ENCODE measurements around the gene SGF29. TPM values are rescaled to one million over a fixed set of nuclear protein-coding genes. Genes with fewer than 3 reads are reported as not detected.
"Not testable (repeated sequence)": the region's sequence is repeated elsewhere in the genome, so short reads cannot be mapped to it uniquely, and the experiment has no call there.

Gene SGF29
- total RNA-seq, 2 donors from 2014 or later: 42.4 to 60.0 TPM

DNA sequence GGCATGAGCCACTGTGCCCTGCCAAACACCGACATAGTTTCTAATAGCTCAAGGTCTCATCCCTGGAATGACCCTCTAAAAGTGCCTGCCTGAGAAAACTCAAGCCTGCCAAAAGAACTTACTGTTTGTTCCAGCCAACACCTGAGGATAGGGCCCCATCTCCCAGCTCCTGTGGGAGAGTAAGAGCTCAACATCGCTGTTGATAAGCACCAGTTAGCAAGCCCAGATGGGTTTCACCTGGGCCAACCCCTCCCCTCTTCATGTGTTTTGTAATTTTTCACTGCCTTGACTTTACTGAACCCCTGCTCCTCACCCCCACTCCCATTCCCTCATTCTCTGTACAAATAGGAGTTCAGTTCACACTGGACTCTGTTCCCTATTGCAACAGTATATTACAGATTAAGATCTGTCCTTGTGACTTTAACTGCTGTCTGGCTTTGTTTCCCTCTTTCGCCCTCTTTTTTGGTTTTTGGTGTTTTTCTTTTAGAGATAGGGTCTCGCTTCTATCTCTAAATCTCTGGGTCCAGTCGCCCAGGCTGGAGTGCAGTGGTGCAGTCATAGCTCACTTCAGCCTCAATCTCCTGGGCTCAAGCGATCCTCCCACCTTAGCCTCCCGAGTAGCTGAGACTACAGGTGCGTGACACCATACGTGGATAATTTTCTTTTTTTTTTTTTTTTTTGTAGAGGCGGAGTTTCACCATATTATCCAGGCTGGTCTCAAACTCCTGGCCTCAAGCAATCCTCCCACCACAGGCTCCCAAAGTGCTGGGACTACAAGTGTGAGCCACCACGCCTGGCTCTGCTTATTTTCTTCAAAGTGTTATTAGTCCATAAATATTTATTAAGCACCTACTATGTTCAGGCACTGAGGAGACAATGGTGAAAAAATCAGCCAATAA lies 27.3 kb upstream of the SGF29 start:
- peaks cover 7% of the 10 kb centered on the region for H3K4me1 Mint-ChIP-seq (ENCODE audit: low read depth)
- no peak overlapping the region for H3K27ac Mint-ChIP-seq
- no peak overlapping the region for H3K4me3 Mint-ChIP-seq
- no peaks in the 10 kb centered on the region for H3K36me3 Mint-ChIP-seq (ENCODE audit: insufficient read depth in 2 of 2)
- DNase-seq (no peak), ATAC-seq (replicated peaks in 1 of 2) (no peak)
- no peaks in the 10 kb centered on the region for H3K27me3 Mint-ChIP-seq (ENCODE audit: low read depth)
- no peaks in the 10 kb centered on the region for H3K9me3 Mint-ChIP-seq

- DNase-seq; H3K27me3 Mint-ChIP-seq (ENCODE audit: low read depth); H3K36me3 Mint-ChIP-seq (ENCODE audit: insufficient read depth in 2 of 2); H3K9me3 Mint-ChIP-seq; ATAC-seq (replicated peaks in 1 of 2); H3K27ac Mint-ChIP-seq; H3K4me3 Mint-ChIP-seq: not testable (repeated sequence)
- peaks cover 13% of the 10 kb centered on the region for H3K4me1 Mint-ChIP-seq (ENCODE audit: low read depth)
Measured at GRCh38 chr16:28527100-28527785, 26.5 kb upstream of the SGF29 start.

GRCh38 chr16:28527985-28528384 lies 25.7 kb upstream of the SGF29 start:
- Mint-ChIP-seq H3K4me1 (ENCODE audit: low read depth) (peaks cover 14% of the 10 kb centered on the region), H3K36me3 (ENCODE audit: insufficient read depth in 2 of 2) (no peaks in the 10 kb centered on the region), H3K9me3 (no peaks in the 10 kb centered on the region), H3K4me3 (no peak overlapping the region), H3K27ac (no peak overlapping the region), H3K27me3 (ENCODE audit: low read depth) (no peaks in the 10 kb centered on the region)
- DNase-seq (no peak), ATAC-seq (replicated peaks in 1 of 2) (no peak)

DNA sequence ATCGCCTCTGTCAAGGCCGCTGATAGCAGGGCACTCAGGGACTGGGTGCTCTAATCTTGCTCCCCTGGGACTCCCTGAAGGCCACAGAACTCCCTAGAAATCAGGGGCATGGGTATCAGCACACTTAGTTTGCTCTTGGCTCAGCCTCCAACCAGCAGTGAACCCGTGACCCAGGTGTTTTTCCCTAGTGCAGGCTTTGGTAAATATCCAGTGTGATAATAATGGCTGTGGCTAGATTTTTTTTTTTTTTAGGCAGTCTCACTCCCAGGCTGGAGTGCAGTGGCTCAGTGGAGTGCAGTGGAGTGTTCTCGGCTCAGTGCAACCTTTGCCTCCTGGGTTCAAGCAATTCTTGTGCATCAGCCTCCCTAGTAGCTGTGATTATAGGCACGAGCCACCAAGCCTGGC lies 25.3 kb upstream of the SGF29 start:
- ATAC-seq (replicated peaks in 1 of 2) (no peak), DNase-seq (no peak)
- no peaks in the 10 kb centered on the region for H3K36me3 Mint-ChIP-seq (ENCODE audit: insufficient read depth in 2 of 2)
- peaks cover 14% of the 10 kb centered on the region for H3K4me1 Mint-ChIP-seq (ENCODE audit: low read depth)
- no peaks in the 10 kb centered on the region for H3K27me3 Mint-ChIP-seq (ENCODE audit: low read depth)
- no peak overlapping the region for H3K4me3 Mint-ChIP-seq
- no peak overlapping the region for H3K27ac Mint-ChIP-seq
- H3K9me3 Mint-ChIP-seq: no peaks in the 10 kb centered on the region

DNA sequence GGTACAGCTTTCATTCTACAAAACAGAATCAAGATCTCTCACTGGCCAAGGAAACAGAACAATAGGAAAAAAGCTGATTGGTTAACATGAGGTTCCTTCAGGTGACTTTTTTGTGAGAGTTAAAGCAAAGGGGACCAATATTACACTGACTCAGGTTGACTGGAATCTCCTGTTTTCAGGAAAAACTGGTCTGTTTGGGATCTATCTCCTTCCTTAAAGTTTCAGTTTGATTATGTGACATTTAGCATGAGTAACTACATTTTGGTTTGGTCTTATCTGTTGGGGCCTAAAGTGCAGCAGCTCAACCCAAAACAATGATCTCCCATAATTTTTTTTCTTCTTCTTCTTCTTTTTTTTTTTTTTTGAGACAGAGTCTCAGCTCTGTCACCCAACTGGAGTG lies 24.6 kb upstream of the SGF29 start:
- no peaks in the 10 kb centered on the region for H3K36me3 Mint-ChIP-seq (ENCODE audit: insufficient read depth in 2 of 2)
- peaks cover 15% of the 10 kb centered on the region for H3K4me1 Mint-ChIP-seq (ENCODE audit: low read depth)
- H3K9me3 Mint-ChIP-seq: no peaks in the 10 kb centered on the region
- DNase-seq (no peak), ATAC-seq (replicated peaks in 1 of 2) (no peak)
- no peaks in the 10 kb centered on the region for H3K27me3 Mint-ChIP-seq (ENCODE audit: low read depth)
- H3K4me3 Mint-ChIP-seq: no peak overlapping the region
- H3K27ac Mint-ChIP-seq: no peak overlapping the region

DNA sequence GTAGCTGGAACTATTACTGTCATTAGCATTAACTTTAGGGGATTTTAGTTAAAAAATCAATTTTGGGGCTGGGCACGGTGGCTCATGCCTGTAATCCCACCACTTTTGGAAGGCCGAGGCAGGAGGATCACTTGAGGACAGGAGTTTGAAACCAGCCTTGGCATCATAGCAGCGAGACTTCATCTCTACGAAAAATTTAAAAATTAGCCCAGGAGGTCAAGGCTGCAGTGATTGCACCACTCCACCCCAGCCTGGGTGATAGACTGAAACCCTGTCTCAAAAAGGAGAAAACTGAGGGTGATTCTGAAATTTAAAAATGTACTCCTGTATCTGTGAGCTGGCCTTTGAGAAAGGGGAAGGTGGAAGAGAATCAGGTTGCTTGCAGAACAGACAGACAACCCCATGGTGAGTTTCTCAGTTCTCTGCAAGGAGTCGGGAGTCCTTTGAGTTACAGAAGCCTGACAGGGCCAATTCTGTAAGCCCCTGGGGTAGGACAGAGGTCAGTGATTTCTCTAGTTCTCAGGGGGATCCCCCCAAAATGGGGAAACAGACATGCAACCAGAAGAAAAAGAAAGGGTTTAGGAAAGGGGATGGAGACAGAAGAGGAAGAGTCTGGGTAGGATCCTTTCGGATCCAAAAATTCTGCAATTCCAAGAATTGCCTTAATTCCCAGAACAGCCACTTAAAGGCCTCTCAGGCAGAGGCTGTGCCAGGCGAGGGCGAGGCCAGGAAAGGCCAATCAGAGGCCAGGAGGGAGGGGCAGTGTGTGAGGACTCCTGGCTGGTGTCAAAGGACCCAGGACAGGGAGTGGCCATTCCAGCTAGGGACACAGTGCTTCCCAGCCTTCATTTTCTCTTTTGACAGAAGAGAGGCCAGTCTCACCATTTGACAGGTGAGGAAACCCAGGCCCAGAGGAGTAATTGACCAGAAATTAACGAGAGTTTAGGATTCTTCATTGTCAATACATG lies 21.7 kb upstream of the SGF29 start:
- Mint-ChIP-seq H3K9me3 (no peaks in the 10 kb centered on the region), H3K4me3 (no peak overlapping the region), H3K36me3 (ENCODE audit: insufficient read depth in 2 of 2) (no peaks in the 10 kb centered on the region), H3K27me3 (ENCODE audit: low read depth) (no peaks in the 10 kb centered on the region), H3K4me1 (ENCODE audit: low read depth) (peaks cover 25% of the 10 kb centered on the region), H3K27ac (no peak overlapping the region)
- no peak for ATAC-seq (replicated peaks in 1 of 2)
- DNase-seq: no peak

- H3K4me1 Mint-ChIP-seq (ENCODE audit: low read depth): peaks cover 25% of the 10 kb centered on the region
- ATAC-seq (replicated peaks in 1 of 2): no peak
- H3K36me3 Mint-ChIP-seq (ENCODE audit: insufficient read depth in 2 of 2): no peaks in the 10 kb centered on the region
- no peak for DNase-seq
- H3K9me3 Mint-ChIP-seq: no peaks in the 10 kb centered on the region
- no peak overlapping the region for H3K27ac Mint-ChIP-seq
- no peaks in the 10 kb centered on the region for H3K27me3 Mint-ChIP-seq (ENCODE audit: low read depth)
- no peak overlapping the region for H3K4me3 Mint-ChIP-seq
Measured at GRCh38 chr16:28532940-28533647, 20.6 kb upstream of the SGF29 start.

DNA sequence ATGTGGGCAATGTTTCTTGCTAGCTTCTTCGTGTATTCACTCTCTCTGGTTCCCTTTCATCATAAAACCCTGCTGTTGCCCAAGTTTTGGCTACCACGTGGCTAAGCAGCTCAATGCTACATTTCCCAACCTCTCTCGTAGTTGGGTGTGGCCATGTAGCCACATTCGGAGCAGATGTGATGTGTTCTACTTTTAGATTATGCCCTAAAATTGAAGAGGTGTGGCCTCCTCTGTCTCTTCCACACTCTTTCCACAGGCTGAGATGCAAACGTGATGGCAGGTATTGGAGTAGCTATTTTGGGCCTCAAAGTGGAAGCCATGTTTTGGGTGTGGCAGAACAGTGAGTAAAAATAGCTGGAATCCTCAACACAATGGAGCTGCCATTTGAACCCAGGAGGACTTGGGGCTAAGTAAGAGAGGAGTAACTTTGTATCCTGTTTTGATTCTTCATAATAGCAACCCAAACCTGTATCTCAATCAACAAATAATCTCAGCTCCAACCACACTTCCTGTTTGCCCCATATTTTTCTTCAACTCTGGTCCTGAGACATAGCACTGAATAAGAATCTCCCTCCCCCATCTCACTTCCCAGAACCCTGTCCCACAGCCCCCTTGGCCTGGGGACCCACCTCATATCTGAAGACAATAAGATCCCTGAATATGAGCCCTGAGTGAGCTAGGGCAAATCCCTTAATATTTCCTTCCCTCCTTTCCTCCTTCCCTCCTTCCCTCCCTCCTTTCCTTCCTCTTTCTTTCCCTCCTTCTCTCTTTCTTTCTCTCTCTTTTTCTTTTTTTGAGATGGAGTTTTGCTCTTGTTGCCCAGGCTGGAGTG lies 19.0 kb upstream of the SGF29 start:
- peaks cover 25% of the 10 kb centered on the region for H3K4me1 Mint-ChIP-seq (ENCODE audit: low read depth)
- no peak for ATAC-seq (replicated peaks in 1 of 2)
- H3K27me3 Mint-ChIP-seq (ENCODE audit: low read depth): no peaks in the 10 kb centered on the region
- H3K27ac Mint-ChIP-seq: peak overlapping the region; percentile 56
- no peaks in the 10 kb centered on the region for H3K9me3 Mint-ChIP-seq
- no peaks in the 10 kb centered on the region for H3K36me3 Mint-ChIP-seq (ENCODE audit: insufficient read depth in 2 of 2)
- DNase-seq: no peak
- H3K4me3 Mint-ChIP-seq: no peak overlapping the region

DNA sequence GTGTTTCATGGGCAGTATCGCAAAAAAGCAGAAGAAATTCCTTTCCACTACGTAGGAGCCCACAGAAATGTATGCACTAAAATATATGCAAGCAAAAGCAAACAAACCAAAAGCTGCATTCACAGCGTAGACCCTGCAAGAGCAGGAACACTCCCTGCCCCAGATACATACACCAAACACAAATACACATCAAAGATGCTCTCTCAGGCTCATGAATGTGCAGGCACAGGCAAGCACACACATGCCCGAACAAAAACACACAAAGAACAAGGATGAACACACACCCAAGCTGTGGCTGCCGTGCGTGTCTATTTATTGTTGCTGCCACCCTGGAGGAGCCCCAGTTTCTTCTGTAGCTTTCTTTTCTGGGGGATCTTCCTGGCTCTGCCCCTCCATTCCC lies 16.6 kb upstream of the SGF29 start:
- DNase-seq: no peak
- Mint-ChIP-seq H3K9me3 (no peaks in the 10 kb centered on the region), H3K36me3 (ENCODE audit: insufficient read depth in 2 of 2) (no peaks in the 10 kb centered on the region), H3K27ac (no peak overlapping the region), H3K4me3 (no peak overlapping the region), H3K27me3 (ENCODE audit: low read depth) (no peaks in the 10 kb centered on the region), H3K4me1 (ENCODE audit: low read depth) (peaks cover 21% of the 10 kb centered on the region)
- no peak for ATAC-seq (replicated peaks in 1 of 2)

GRCh38 chr16:28537964-28538732 lies 15.6 kb upstream of the SGF29 start:
- Mint-ChIP-seq H3K4me1 (ENCODE audit: low read depth) (peaks cover 26% of the 10 kb centered on the region), H3K27ac (peak overlapping the region; percentile 69), H3K27me3 (ENCODE audit: low read depth) (no peaks in the 10 kb centered on the region), H3K4me3 (no peak overlapping the region), H3K36me3 (ENCODE audit: insufficient read depth in 2 of 2) (no peaks in the 10 kb centered on the region), H3K9me3 (no peaks in the 10 kb centered on the region)
- no peak for ATAC-seq (replicated peaks in 1 of 2)
- DNase-seq: no peak

DNA sequence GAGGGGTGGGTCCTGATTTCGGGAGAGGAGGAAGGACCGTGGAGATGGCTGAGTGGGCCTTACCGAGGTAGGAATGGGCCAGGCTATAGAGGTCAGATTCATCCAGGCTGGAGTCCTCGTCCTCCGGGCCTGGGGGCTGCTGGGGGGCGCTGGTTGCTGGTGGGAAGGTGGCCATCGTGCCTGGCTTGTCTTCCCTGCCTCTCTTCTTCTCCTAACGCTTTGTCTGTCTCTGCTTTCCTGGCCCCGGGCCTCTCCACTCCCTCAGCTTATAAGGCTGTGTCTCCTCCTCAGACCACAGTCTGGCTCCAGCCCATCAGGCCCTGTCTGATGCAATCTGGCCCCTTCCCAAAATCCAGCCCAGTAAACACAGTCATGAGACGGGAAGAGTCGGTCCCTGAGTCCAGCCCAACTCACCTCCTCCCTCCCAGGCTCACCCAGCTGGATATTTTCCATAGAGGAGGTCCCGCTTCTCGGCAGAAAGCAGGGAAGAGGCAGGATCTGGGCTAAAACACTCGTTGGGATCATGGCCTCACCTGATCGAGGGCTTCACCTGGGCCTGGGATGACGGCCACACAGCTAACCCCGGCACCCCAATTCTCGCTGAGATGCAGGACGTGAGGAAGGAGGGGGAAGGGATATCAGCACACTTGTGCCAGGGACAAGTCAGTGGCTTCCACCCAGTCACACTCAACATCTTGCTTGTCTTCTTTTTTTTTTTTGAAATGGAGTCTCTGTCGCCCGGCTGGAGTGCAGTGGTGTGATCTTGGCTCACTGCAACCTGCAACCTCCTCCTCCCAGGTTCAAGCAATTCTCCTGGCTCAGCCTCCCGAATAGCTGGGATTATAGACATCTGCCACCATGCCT lies 14.8 kb upstream of the SGF29 start, which contains the start of gene NUPR1:
Gene NUPR1, minus strand, starts transcription at position 242 of the 864 bp plus-strand sequence. Its CDS starts 67 bp downstream, at position 175.
- peaks cover 27% of the 10 kb centered on the region for H3K4me1 Mint-ChIP-seq (ENCODE audit: low read depth)
- no peaks in the 10 kb centered on the region for H3K9me3 Mint-ChIP-seq
- peak within 1 kb of the TSS; percentile 69 for H3K27ac Mint-ChIP-seq

More for the DNA sequence above, 14.8 kb upstream of the SGF29 start, which contains the start of gene NUPR1:
- no peaks in the 10 kb centered on the region for H3K27me3 Mint-ChIP-seq (ENCODE audit: low read depth)
- no peak within 1 kb of the TSS for H3K4me3 Mint-ChIP-seq
- ATAC-seq (replicated peaks in 1 of 2) (no peak), DNase-seq (no peak)
- no peaks in the 10 kb centered on the region for H3K36me3 Mint-ChIP-seq (ENCODE audit: insufficient read depth in 2 of 2)
